Measurements from ENCODE around the gene ULBP3.

ULBP3 gene

GRCh38 chr6:150068720-150069648, at the start of gene ULBP3:
TSS of gene ULBP3 (minus strand) at chr6:150069121. CDS start at chr6:150069066, 55 bp downstream.
- Histone ChIP-seq H3F3A (ENCODE audit: insufficient read depth) (no peaks in the 10 kb centered on the region), H3K4me3 (ENCODE audit: insufficient read depth, low read length, poor library complexity, severe bottlenecking) (peak within 1 kb of the TSS; percentile 84), H4K20me1 (ENCODE audit: low read depth, low read length) (no peaks in the 10 kb centered on the region), H3K9me2 (replicated peaks; ENCODE audit: insufficient read depth, low read length) (no peaks in the 10 kb centered on the region), H3K9me3 (ENCODE audit: insufficient read depth, low read length) (no peaks in the 10 kb centered on the region), H3K27ac (ENCODE audit: low read depth, low read length) (no peak within 1 kb of the TSS), H3K4me2 (ENCODE audit: low read depth, low read length, poor library complexity, severe bottlenecking) (peak within 1 kb of the TSS; percentile 63), H3K79me2 (ENCODE audit: insufficient read depth, low read length) (no peaks in the 10 kb centered on the region), H2AFZ (ENCODE audit: low read depth, low read length, severe bottlenecking) (peak within 1 kb of the TSS; percentile 92), H3K9ac (ENCODE audit: low read length) (peak within 1 kb of the TSS; percentile 67), H3K27me3 (ENCODE audit: low read length) (no peaks in the 10 kb centered on the region), H3K36me3 (ENCODE audit: low read length) (no peaks in the 10 kb centered on the region)
- TF ChIP-seq, protein P1, sequence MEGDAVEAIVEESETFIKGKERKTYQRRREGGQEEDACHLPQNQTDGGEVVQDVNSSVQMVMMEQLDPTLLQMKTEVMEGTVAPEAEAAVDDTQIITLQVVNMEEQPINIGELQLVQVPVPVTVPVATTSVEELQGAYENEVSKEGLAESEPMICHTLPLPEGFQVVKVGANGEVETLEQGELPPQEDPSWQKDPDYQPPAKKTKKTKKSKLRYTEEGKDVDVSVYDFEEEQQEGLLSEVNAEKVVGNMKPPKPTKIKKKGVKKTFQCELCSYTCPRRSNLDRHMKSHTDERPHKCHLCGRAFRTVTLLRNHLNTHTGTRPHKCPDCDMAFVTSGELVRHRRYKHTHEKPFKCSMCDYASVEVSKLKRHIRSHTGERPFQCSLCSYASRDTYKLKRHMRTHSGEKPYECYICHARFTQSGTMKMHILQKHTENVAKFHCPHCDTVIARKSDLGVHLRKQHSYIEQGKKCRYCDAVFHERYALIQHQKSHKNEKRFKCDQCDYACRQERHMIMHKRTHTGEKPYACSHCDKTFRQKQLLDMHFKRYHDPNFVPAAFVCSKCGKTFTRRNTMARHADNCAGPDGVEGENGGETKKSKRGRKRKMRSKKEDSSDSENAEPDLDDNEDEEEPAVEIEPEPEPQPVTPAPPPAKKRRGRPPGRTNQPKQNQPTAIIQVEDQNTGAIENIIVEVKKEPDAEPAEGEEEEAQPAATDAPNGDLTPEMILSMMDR (IDR thresholded peaks at IDR 0.05; ENCODE audit: insufficient read depth, low read length, poor library complexity, severe bottlenecking), result peak; percentile 67
- TF ChIP-seq EZH2phosphoT487 (conservative IDR thresholded peaks at IDR 0.05; ENCODE audit: low read length), result no peak

GRCh38 chr6:150118627-150119026, 49.7 kb upstream of the ULBP3 start:
- no peaks in the 10 kb centered on the region for H4K20me1 ChIP-seq (ENCODE audit: low read depth, low read length)
- H3K4me3 ChIP-seq (ENCODE audit: insufficient read depth, low read length, poor library complexity, severe bottlenecking), result no peak overlapping the region
- H3K36me3 ChIP-seq (ENCODE audit: low read length), result no peaks in the 10 kb centered on the region
- no peaks in the 10 kb centered on the region for H3F3A ChIP-seq (ENCODE audit: insufficient read depth)
- H3K9ac ChIP-seq (ENCODE audit: low read length), result no peak overlapping the region
- no peak overlapping the region for H3K27ac ChIP-seq (ENCODE audit: low read depth, low read length)
- no peaks in the 10 kb centered on the region for H3K9me3 ChIP-seq (ENCODE audit: insufficient read depth, low read length)
- TF ChIP-seq EZH2phosphoT487 (conservative IDR thresholded peaks at IDR 0.05; ENCODE audit: low read length), result no peak
- TF ChIP-seq, protein P1 (IDR thresholded peaks at IDR 0.05; ENCODE audit: insufficient read depth, low read length, poor library complexity, severe bottlenecking), result no peak
- no peaks in the 10 kb centered on the region for H3K79me2 ChIP-seq (ENCODE audit: insufficient read depth, low read length)
- H3K9me2 ChIP-seq (replicated peaks; ENCODE audit: insufficient read depth, low read length), result no peaks in the 10 kb centered on the region
- H2AFZ ChIP-seq (ENCODE audit: low read depth, low read length, severe bottlenecking), result no peak overlapping the region
- no peaks in the 10 kb centered on the region for H3K27me3 ChIP-seq (ENCODE audit: low read length)
- no peak overlapping the region for H3K4me2 ChIP-seq (ENCODE audit: low read depth, low read length, poor library complexity, severe bottlenecking)

- TF ChIP-seq, protein P1 (IDR thresholded peaks at IDR 0.05; ENCODE audit: insufficient read depth, low read length, poor library complexity, severe bottlenecking), result no peak
- no peak for TF ChIP-seq EZH2phosphoT487 (conservative IDR thresholded peaks at IDR 0.05; ENCODE audit: low read length)
- no peak overlapping the region for H3K4me3 ChIP-seq (ENCODE audit: insufficient read depth, low read length, poor library complexity, severe bottlenecking)
- H3K4me2 ChIP-seq (ENCODE audit: low read depth, low read length, poor library complexity, severe bottlenecking), result no peak overlapping the region
- H3F3A ChIP-seq (ENCODE audit: insufficient read depth), result no peaks in the 10 kb centered on the region
- no peak overlapping the region for H3K27ac ChIP-seq (ENCODE audit: low read depth, low read length)
- no peaks in the 10 kb centered on the region for H4K20me1 ChIP-seq (ENCODE audit: low read depth, low read length)
- no peak overlapping the region for H2AFZ ChIP-seq (ENCODE audit: low read depth, low read length, severe bottlenecking)
- no peaks in the 10 kb centered on the region for H3K27me3 ChIP-seq (ENCODE audit: low read length)
- H3K79me2 ChIP-seq (ENCODE audit: insufficient read depth, low read length), result no peaks in the 10 kb centered on the region
- H3K9me3 ChIP-seq (ENCODE audit: insufficient read depth, low read length), result no peaks in the 10 kb centered on the region
- H3K9ac ChIP-seq (ENCODE audit: low read length), result no peak overlapping the region
- H3K9me2 ChIP-seq (replicated peaks; ENCODE audit: insufficient read depth, low read length), result no peaks in the 10 kb centered on the region
- H3K36me3 ChIP-seq (ENCODE audit: low read length), result no peaks in the 10 kb centered on the region
These were observed 49.3 kb upstream of the ULBP3 start for GRCh38 chr6:150118203-150118602.
